GM12874 (cell line): ENCODE results near the gene MALAT1.
A peak's percentile ranks its signal among the peaks of the same experiment; 100 is the strongest.

Experiments
- TF ChIP-seq, protein P1 (sequence below): IDR thresholded peaks from 2 replicates; pipeline ENCODE4 v1.5.1; 2011; ENCODE audit warnings: low read depth, mild to moderate bottlenecking, control low read depth, low read length, moderate library complexity; ENCODE audit not compliant: insufficient read depth

The MALAT1 gene

GRCh38 chr11:65530157-65530496, 31.3 kb downstream of the MALAT1 start:
- TF ChIP-seq, protein P1, sequence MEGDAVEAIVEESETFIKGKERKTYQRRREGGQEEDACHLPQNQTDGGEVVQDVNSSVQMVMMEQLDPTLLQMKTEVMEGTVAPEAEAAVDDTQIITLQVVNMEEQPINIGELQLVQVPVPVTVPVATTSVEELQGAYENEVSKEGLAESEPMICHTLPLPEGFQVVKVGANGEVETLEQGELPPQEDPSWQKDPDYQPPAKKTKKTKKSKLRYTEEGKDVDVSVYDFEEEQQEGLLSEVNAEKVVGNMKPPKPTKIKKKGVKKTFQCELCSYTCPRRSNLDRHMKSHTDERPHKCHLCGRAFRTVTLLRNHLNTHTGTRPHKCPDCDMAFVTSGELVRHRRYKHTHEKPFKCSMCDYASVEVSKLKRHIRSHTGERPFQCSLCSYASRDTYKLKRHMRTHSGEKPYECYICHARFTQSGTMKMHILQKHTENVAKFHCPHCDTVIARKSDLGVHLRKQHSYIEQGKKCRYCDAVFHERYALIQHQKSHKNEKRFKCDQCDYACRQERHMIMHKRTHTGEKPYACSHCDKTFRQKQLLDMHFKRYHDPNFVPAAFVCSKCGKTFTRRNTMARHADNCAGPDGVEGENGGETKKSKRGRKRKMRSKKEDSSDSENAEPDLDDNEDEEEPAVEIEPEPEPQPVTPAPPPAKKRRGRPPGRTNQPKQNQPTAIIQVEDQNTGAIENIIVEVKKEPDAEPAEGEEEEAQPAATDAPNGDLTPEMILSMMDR = peak; percentile 51; the same call in 1 of the 2 replicates

- TF ChIP-seq, protein P1 = no peak
Measured at GRCh38 chr11:65532388-65533064, 33.7 kb downstream of the MALAT1 start.

- TF ChIP-seq, protein P1 = no peak
Measured at GRCh38 chr11:65535102-65535501, 36.3 kb downstream of the MALAT1 start.

GRCh38 chr11:65536412-65537295, 37.8 kb downstream of the MALAT1 start:
- TF ChIP-seq, protein P1 = no peak

DNA sequence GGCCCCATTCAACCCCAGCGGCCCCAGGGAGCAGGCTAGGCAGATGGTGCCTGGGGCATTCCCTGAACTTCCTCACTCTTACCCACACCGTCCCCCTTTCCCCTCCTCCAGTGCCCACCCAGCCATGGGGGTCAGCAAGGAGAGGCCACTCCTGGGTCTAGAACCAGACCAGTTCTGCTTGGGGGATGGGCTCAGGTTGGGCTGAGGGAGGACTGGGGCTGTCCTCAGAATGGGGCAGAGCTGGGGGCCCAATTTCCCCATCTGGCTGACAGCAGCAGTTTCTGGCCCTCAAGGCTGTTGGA, 38.4 kb downstream of the MALAT1 start:
- TF ChIP-seq, protein P1 = no peak

- TF ChIP-seq, protein P1 = no peak
Measured at GRCh38 chr11:65537620-65538231, 38.9 kb downstream of the MALAT1 start.

GRCh38 chr11:65538232-65538914, 39.5 kb downstream of the MALAT1 start:
- TF ChIP-seq, protein P1 = no peak
